ENCODE results near the gene PRR11. TPM values are rescaled to one million over a fixed set of nuclear protein-coding genes. Genes with fewer than 3 reads are reported as not detected.
"Not testable (repeated sequence)": the region's sequence is repeated elsewhere in the genome, so short reads cannot be mapped to it uniquely, and the experiment has no call there.

Gene PRR11
- total RNA-seq, 2 experiments from 2014 or later = 80.8 to 95.2 TPM

DNA sequence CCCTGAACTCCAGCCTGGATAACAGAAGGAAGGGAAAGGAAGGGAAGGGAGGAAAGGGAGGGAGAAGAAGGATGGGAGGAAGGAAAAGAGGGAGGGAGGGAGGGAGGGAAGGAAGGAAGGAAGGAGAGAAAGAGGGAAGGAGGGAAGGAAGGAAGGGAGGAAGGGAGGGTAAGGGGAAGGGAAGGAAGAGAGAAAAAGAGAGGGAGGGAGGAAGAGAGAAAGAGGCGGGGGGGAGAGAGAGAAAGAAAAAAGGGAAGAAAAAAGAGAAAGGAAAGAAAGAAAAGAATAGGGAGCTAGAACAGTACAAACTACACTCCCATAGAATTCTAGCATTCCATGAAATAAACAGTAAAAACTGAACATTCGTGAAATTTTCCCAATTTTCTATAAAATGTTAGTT is 25.7 kb upstream of the PRR11 start:
- CTCF ChIA-PET = no interaction called here
- Mint-ChIP-seq H3K9me3 (no peaks in the 10 kb centered on the region), H3K27me3 (no peaks in the 10 kb centered on the region), H3K36me3 (ENCODE audit: low read depth) (peaks cover 23% of the 10 kb centered on the region), H3K4me3 (no peak overlapping the region), H3K27ac (no peak overlapping the region), H3K4me1 (peaks cover 8% of the 10 kb centered on the region)
- POLR2A ChIA-PET = no interaction called here
- no peak for DNase-seq

GRCh38 chr17:59131131-59131530 is 24.4 kb upstream of the PRR11 start:
- Mint-ChIP-seq H3K27me3 (no peaks in the 10 kb centered on the region), H3K27ac (no peak overlapping the region), H3K4me1 (peaks cover 10% of the 10 kb centered on the region), H3K9me3 (no peaks in the 10 kb centered on the region), H3K4me3 (no peak overlapping the region), H3K36me3 (ENCODE audit: low read depth) (peaks cover 22% of the 10 kb centered on the region)
- CTCF ChIA-PET = interaction anchor here (0.6 to 1.2 kb wide), 3 partner anchors 15 to 36 kb away, joined by 3 to 4 read pairs (median 3); no protein-coding TSS in a partner anchor
- DNase-seq = no peak
- POLR2A ChIA-PET = no interaction called here

DNA sequence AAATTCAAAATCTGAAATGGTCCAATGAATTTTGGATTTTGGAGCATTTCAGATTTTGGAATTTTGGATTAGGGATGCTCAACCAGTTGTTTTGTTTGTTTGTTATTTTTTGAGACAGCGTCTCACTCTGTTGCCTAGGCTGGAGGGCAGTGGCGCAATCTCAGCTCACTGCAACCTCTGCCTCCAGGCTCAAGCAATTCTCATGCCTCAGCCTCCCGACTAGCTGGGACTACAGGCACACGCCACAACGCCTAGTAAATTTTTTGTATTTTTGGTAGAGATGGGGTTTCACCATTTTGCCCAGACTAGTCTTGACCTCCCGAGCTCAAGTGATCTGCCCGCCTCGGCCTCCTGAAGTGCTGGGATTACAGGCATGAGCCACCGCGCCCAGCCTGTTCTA is 17.2 kb upstream of the PRR11 start:
- H3K4me1 Mint-ChIP-seq = peaks cover 16% of the 10 kb centered on the region
- POLR2A ChIA-PET = interaction anchor here (0.6 kb wide), 1 partner anchor 46 kb away, joined by 4 read pairs; no protein-coding TSS in a partner anchor
- DNase-seq; H3K27ac Mint-ChIP-seq; H3K27me3 Mint-ChIP-seq; CTCF ChIA-PET; H3K36me3 Mint-ChIP-seq (ENCODE audit: low read depth); H3K9me3 Mint-ChIP-seq; H3K4me3 Mint-ChIP-seq: not testable (repeated sequence)

- no peaks in the 10 kb centered on the region for H3K27me3 Mint-ChIP-seq
- no peak overlapping the region for H3K27ac Mint-ChIP-seq
- DNase-seq = no peak
- ChIA-PET CTCF (interaction anchor here (0.7 kb wide), 1 partner anchor 58 kb away, joined by 5 read pairs; no protein-coding TSS in a partner anchor), POLR2A (interaction anchor here (0.7 kb wide), 1 partner anchor 15 kb away, joined by 3 read pairs; no protein-coding TSS in a partner anchor)
- no peaks in the 10 kb centered on the region for H3K9me3 Mint-ChIP-seq
- H3K4me1 Mint-ChIP-seq = peaks cover 19% of the 10 kb centered on the region
- H3K4me3 Mint-ChIP-seq = no peak overlapping the region
- peaks cover 16% of the 10 kb centered on the region for H3K36me3 Mint-ChIP-seq (ENCODE audit: low read depth)
These were observed 15.6 kb upstream of the PRR11 start for GRCh38 chr17:59139939-59140338.

- no peaks in the 10 kb centered on the region for H3K27me3 Mint-ChIP-seq
- H3K4me1 Mint-ChIP-seq = peaks cover 22% of the 10 kb centered on the region
- no peak for DNase-seq
- H3K4me3 Mint-ChIP-seq = no peak overlapping the region
- ChIA-PET CTCF (interaction anchor here (0.6 kb wide), 1 partner anchor 16 kb away, joined by 3 read pairs; no protein-coding TSS in a partner anchor), POLR2A (no interaction called here)
- no peaks in the 10 kb centered on the region for H3K9me3 Mint-ChIP-seq
- H3K27ac Mint-ChIP-seq = no peak overlapping the region
- H3K36me3 Mint-ChIP-seq (ENCODE audit: low read depth) = peaks cover 21% of the 10 kb centered on the region
These were observed 13.7 kb upstream of the PRR11 start for GRCh38 chr17:59141860-59142259.

GRCh38 chr17:59145571-59146096 is 9.9 kb upstream of the PRR11 start:
- H3K4me1 Mint-ChIP-seq = peaks cover 34% of the 10 kb centered on the region
- DNase-seq = no peak
- ChIA-PET CTCF (interaction anchor here (1.4 to 1.5 kb wide), 2 partner anchors 13 to 15 kb away, joined by 3 to 4 read pairs; no protein-coding TSS in a partner anchor), POLR2A (interaction anchor here (0.6 kb wide), 1 partner anchor 35 kb away, joined by 8 read pairs; no protein-coding TSS in a partner anchor)
- H3K9me3 Mint-ChIP-seq = no peaks in the 10 kb centered on the region
- H3K27me3 Mint-ChIP-seq = no peaks in the 10 kb centered on the region
- H3K36me3 Mint-ChIP-seq (ENCODE audit: low read depth) = peaks cover 30% of the 10 kb centered on the region
- no peak overlapping the region for H3K4me3 Mint-ChIP-seq
- no peak overlapping the region for H3K27ac Mint-ChIP-seq

DNA sequence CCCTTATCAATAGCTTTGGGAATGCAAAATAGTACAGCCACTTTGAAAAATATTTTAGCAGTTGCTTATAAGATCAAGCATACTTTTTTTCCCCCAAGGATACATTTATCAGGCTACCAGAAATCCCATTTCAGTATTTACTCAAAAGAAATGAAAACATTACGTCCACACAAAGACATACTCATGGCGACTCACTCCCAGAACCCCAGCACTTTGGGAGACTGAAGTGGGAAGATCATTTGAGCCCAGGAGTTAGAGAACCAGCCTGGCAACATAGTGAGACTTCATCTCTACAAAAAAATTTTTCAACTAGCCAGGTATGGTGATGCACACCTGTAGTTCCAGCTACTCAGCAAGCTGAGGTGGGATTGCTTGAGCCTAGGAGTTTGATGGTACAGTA is 6.5 kb upstream of the PRR11 start:
- Mint-ChIP-seq H3K27me3 (no peaks in the 10 kb centered on the region), H3K9me3 (no peaks in the 10 kb centered on the region), H3K27ac (no peak overlapping the region), H3K36me3 (ENCODE audit: low read depth) (peaks cover 37% of the 10 kb centered on the region), H3K4me3 (no peak overlapping the region), H3K4me1 (peaks cover 54% of the 10 kb centered on the region)
- no peak for DNase-seq
- ChIA-PET POLR2A (no interaction called here), CTCF (interaction anchor here (0.6 to 1.5 kb wide), 3 partner anchors 9 to 72 kb away, joined by 3 to 5 read pairs (median 3); partner anchors contain the start of gene TRIM37)

GRCh38 chr17:59149841-59150511 is 5.6 kb upstream of the PRR11 start:
- no peak overlapping the region for H3K4me3 Mint-ChIP-seq
- ChIA-PET CTCF (interaction anchor here (1.0 to 1.5 kb wide), 4 partner anchors 8 to 631 kb away, joined by 3 to 5 read pairs (median 3); partner anchors contain the start of gene TRIM37), POLR2A (no interaction called here)
- H3K36me3 Mint-ChIP-seq (ENCODE audit: low read depth) = peaks cover 34% of the 10 kb centered on the region
- H3K27me3 Mint-ChIP-seq = no peaks in the 10 kb centered on the region
- H3K4me1 Mint-ChIP-seq = peaks cover 50% of the 10 kb centered on the region
- DNase-seq = peak; percentile 17
- no peak overlapping the region for H3K27ac Mint-ChIP-seq
- H3K9me3 Mint-ChIP-seq = no peaks in the 10 kb centered on the region

GRCh38 chr17:59151006-59151405 is 4.5 kb upstream of the PRR11 start:
- H3K4me1 Mint-ChIP-seq = peaks cover 46% of the 10 kb centered on the region
- no peak overlapping the region for H3K27ac Mint-ChIP-seq
- H3K9me3 Mint-ChIP-seq = no peaks in the 10 kb centered on the region
- CTCF ChIA-PET = no interaction called here
- H3K4me3 Mint-ChIP-seq = no peak overlapping the region
- no peaks in the 10 kb centered on the region for H3K27me3 Mint-ChIP-seq
- peaks cover 26% of the 10 kb centered on the region for H3K36me3 Mint-ChIP-seq (ENCODE audit: low read depth)
- no peak for DNase-seq
- POLR2A ChIA-PET = no interaction called here

DNA sequence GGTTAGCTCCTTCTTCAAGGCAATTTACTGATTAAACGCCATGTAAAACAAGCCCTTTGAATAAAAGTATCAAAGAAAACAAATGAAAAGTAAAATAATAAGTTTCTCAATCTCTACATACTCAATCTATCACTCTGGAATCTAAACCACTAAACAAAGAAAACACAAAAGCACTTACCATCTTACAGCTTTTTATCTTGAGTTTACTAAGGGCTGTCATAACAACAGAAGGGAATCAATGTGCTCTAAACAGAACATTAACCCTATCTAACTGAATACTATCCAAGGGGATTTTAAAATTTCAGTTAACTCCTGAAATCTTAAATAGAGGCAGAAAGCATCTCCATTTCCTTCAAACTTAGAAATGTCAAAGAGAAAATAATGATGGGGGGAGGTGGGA is 4.0 kb upstream of the PRR11 start:
- peaks cover 26% of the 10 kb centered on the region for H3K36me3 Mint-ChIP-seq (ENCODE audit: low read depth)
- no peak overlapping the region for H3K27ac Mint-ChIP-seq
- peak overlapping the region; percentile 28 for H3K4me3 Mint-ChIP-seq
- POLR2A ChIA-PET = no interaction called here
- peaks cover 51% of the 10 kb centered on the region for H3K4me1 Mint-ChIP-seq
- CTCF ChIA-PET = no interaction called here
- H3K27me3 Mint-ChIP-seq = no peaks in the 10 kb centered on the region
- H3K9me3 Mint-ChIP-seq = no peaks in the 10 kb centered on the region
- no peak for DNase-seq

DNA sequence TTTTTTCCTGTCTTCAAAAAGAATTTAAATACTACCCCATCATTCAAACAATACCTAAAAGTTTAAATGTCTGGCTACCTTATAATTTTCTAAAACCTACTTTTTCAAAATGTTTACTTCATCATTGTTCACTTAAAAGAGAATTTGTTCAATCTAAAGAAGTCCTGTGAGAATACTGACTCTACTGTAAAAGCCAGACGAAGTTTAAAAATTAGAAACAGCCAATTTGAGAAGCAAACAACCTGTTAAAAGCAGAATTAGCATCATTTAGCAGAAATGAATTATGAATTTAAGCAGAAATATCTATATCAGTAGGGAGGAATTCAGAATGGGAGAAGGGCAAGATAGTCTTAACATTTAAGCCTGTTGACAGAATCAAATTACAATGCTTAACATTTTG is 2.6 kb upstream of the PRR11 start:
- POLR2A ChIA-PET = no interaction called here
- H3K4me1 Mint-ChIP-seq = peaks cover 57% of the 10 kb centered on the region
- H3K4me3 Mint-ChIP-seq = no peak overlapping the region
- no peak for DNase-seq
- peaks cover 30% of the 10 kb centered on the region for H3K36me3 Mint-ChIP-seq (ENCODE audit: low read depth)
- no peaks in the 10 kb centered on the region for H3K27me3 Mint-ChIP-seq
- no peaks in the 10 kb centered on the region for H3K9me3 Mint-ChIP-seq
- H3K27ac Mint-ChIP-seq = no peak overlapping the region
- CTCF ChIA-PET = no interaction called here

GRCh38 chr17:59154292-59154720 is 1.2 kb upstream of the PRR11 start:
- Mint-ChIP-seq H3K9me3 (no peaks in the 10 kb centered on the region), H3K4me3 (no peak overlapping the region)

More at GRCh38 chr17:59154292-59154720, 1.2 kb upstream of the PRR11 start:
- no peak overlapping the region for H3K27ac Mint-ChIP-seq
- POLR2A ChIA-PET = interaction anchor here (0.7 kb wide), 1 partner anchor 666 kb away, joined by 4 read pairs; the partner anchor contains the start of gene HSF5
- CTCF ChIA-PET = interaction anchor here (0.6 to 1.1 kb wide), 2 partner anchors 68 to 792 kb away, joined by 4 read pairs; no protein-coding TSS in a partner anchor
- H3K36me3 Mint-ChIP-seq (ENCODE audit: low read depth) = peaks cover 37% of the 10 kb centered on the region
- H3K27me3 Mint-ChIP-seq = no peaks in the 10 kb centered on the region
- peaks cover 67% of the 10 kb centered on the region for H3K4me1 Mint-ChIP-seq
- peak; percentile 55 for DNase-seq

Data from activated CD4-positive, alpha-beta T cell treated with anti-CD3 and anti-CD28 coated beads, Interleukin-2, amount 10 ng/mL, durations not matched to agents 7 days and 5 days (primary cell).